B cell (primary cell): ENCODE data around the gene SNED1. TPM values are rescaled to one million over a fixed set of nuclear protein-coding genes. Genes with fewer than 3 reads are reported as not detected.

Experiments used
- ATAC-seq: fragments of 200-7000 bp; cut with Tn5 transposase; one replicate; pipeline ENCODE4 v1.10.0; 2021; ENCODE audit warnings: low read depth, mild to moderate bottlenecking, moderate number of reproducible peaks, moderate library complexity
- CTCF ChIA-PET: fragments of 350-600 bp; sonication (Branson Sonifier 250); formaldehyde crosslinking; loops from one replicate; lab custom pipeline; 2021; ENCODE audit warnings: antibody characterized with exemption, inconsistent platforms; lab: Charles Lee
- POLR2A ChIA-PET: fragments of 350-600 bp; sonication (Branson Sonifier 250); formaldehyde crosslinking; loops from one replicate; lab custom pipeline; 2021; ENCODE audit warnings: antibody characterized with exemption; lab: Charles Lee
- DNase-seq: peaks from one replicate; pipeline ENCODE4 v3.0.0; 2013
- H2AFZ ChIP-seq: 2 replicates; pipeline ENCODE4 v1.6.1; 2012; ENCODE audit warnings: mild to moderate bottlenecking, low read depth, low read length; ENCODE audit not compliant: insufficient read depth, poor library complexity, severe bottlenecking
- H3K27ac ChIP-seq, 2 donors: 1 replicate in 1 of 2; 2 replicates in 1 of 2; pipeline ENCODE4 v1.5.1; 2012 to 2013; ENCODE audit warnings: low read length in 2 of 2, mild to moderate bottlenecking in 2 of 2, moderate library complexity in 1 of 2
- H3K27me3 ChIP-seq, 4 experiments: fragments of 200-600 bp in 1 of 4; sonication (generic) in 1 of 4; replicated peaks in 1 of 4; 1 replicate in 2 of 4; 2 replicates in 2 of 4; pipeline versions ENCODE4 v1.6.1 to v1.7.0; 2013 to 2016; ENCODE audit warnings: low read length in 3 of 4, mild to moderate bottlenecking in 2 of 4, mixed read lengths in 1 of 4, moderate library complexity in 1 of 4; ENCODE audit not compliant: insufficient read depth in 4 of 4, control insufficient read depth in 3 of 4; ENCODE audit errors: control extremely low read depth in 1 of 4
- H3K36me3 ChIP-seq, 2 experiments: replicated peaks in 1 of 2; 1 replicate in 1 of 2; 2 replicates in 1 of 2; pipeline versions ENCODE4 v1.6.1 to v1.7.1; 2013; ENCODE audit warnings: low read length in 1 of 2; ENCODE audit not compliant: insufficient read depth in 2 of 2, control insufficient read depth in 1 of 2; ENCODE audit errors: control extremely low read depth in 1 of 2, extremely low read depth in 1 of 2
- H3K4me1 ChIP-seq, 2 donors: fragments of 200-600 bp in 1 of 2; sonication (generic) in 1 of 2; 1 replicate in 1 of 2; 2 replicates in 1 of 2; pipeline versions ENCODE4 v1.5.1 to v1.6.1; 2013 to 2017; ENCODE audit warnings: low read length in 2 of 2; ENCODE audit not compliant: control insufficient read depth in 2 of 2, insufficient read depth in 2 of 2
- H3K4me2 ChIP-seq: replicated peaks from 2 replicates; pipeline ENCODE3; 2012; ENCODE audit warnings: mild to moderate bottlenecking, low read depth, low read length; ENCODE audit not compliant: poor library complexity, severe bottlenecking
- H3K4me3 ChIP-seq, 5 experiments: fragments of 200-600 bp in 1 of 5; sonication (generic) in 1 of 5; 1 replicate in 3 of 5; 2 replicates in 2 of 5; pipeline versions ENCODE4 v1.5.1 to v1.7.0; 2011 to 2016; ENCODE audit warnings: low read length in 4 of 5, mild to moderate bottlenecking in 4 of 5, low read depth in 2 of 5, control low read depth in 1 of 5, moderate library complexity in 1 of 5; ENCODE audit not compliant: insufficient read depth in 1 of 5; ENCODE audit errors: control extremely low read depth in 1 of 5, extremely low read depth in 1 of 5
- H3K79me2 ChIP-seq: fragments of 200-600 bp; sonication (generic); one replicate; pipeline ENCODE4 v1.6.0; 2016; ENCODE audit warnings: low read length; ENCODE audit not compliant: control insufficient read depth, insufficient read depth
- H3K9ac ChIP-seq: fragments of 200-600 bp; sonication (generic); 2 replicates; pipeline ENCODE4 v1.6.1; 2017; ENCODE audit warnings: mild to moderate bottlenecking, low read length, moderate library complexity
- H3K9me3 ChIP-seq, 3 donors: one replicate each; pipeline versions ENCODE4 v1.6.1 to v1.7.1; 2013; ENCODE audit warnings: low read length in 2 of 3; ENCODE audit not compliant: control insufficient read depth in 2 of 3, insufficient read depth in 1 of 3; ENCODE audit errors: control extremely low read depth in 1 of 3
- H4K20me1 ChIP-seq: 2 replicates; pipeline ENCODE4 v1.6.0; 2012; ENCODE audit warnings: mild to moderate bottlenecking, low read length; ENCODE audit not compliant: insufficient read depth, control insufficient read depth, poor library complexity, severe bottlenecking
- H3K27ac Mint-ChIP-seq: one replicate; pipeline ENCODE4 v1.8.0; 2021; ENCODE audit warnings: mixed read lengths
- H3K27me3 Mint-ChIP-seq: one replicate; pipeline ENCODE4 v1.8.0; 2021; ENCODE audit warnings: mixed read lengths
- H3K4me1 Mint-ChIP-seq: one replicate; pipeline ENCODE4 v1.8.0; 2021; ENCODE audit warnings: mixed read lengths
- H3K4me3 Mint-ChIP-seq: one replicate; pipeline ENCODE4 v1.8.0; 2021; ENCODE audit warnings: mixed read lengths
- H3K9me3 Mint-ChIP-seq: one replicate; pipeline ENCODE4 v1.8.0; 2022; ENCODE audit warnings: mixed read lengths; ENCODE audit not compliant: insufficient read depth
- CTCF ChIP-seq: fragments of 200-600 bp; IDR thresholded peaks from one replicate; pipeline ENCODE4 v1.8.0; 2022; ENCODE audit warnings: antibody characterized with exemption, mild to moderate bottlenecking
- EZH2 ChIP-seq: IDR thresholded peaks from 2 replicates; pipeline ENCODE4 v1.6.1; 2012; ENCODE audit warnings: borderline replicate concordance, low read depth, mild to moderate bottlenecking, moderate library complexity, low read length; ENCODE audit not compliant: insufficient read depth, poor library complexity, severe bottlenecking
- WGBS: methylation state at CpG from one replicate; pipeline ENCODE4 v1.1.5; 2013; ENCODE audit warnings: missing lambda C conversion rate; ENCODE audit not compliant: insufficient coverage; 5-methylcytosine and 5-hydroxymethylcytosine counted together
- intact Hi-C: fragments of 100-400 bp; cut with micrococcal nuclease; formaldehyde crosslinking; loops from one replicate; pipeline ENCODE4 v1.10.0; 2022
- polyA plus RNA-seq: library from polyadenylated mRNA; depleted of rRNA; stranded (reverse); fragments of >200 nt; gene quantifications from 2 replicates; pipeline ENCODE4 v1.2.3, GENCODE V29; 2012
- total RNA-seq, 2 donors: library from RNA; stranded (reverse); fragments of 120-200 nt in 1 of 2; gene quantifications; 1 replicate in 1 of 2; 2 replicates in 1 of 2; pipeline versions ENCODE4 v1.2.3 to v1.2.4, GENCODE V29; 2013 to 2022

SNED1 gene
- total and polyA plus RNA-seq, 2 donors (not counting 1 experiment from before 2014, with no cell fraction given) = 25.5 to 336 TPM

- DNase-seq = no peak
- Histone ChIP-seq H3K4me3 (no peak overlapping the region), H2AFZ (no peak overlapping the region), H3K9me3 (no peaks in the 10 kb centered on the region), H3K36me3 (peaks cover 0 to 15% of the 10 kb centered on the region in 2 experiments), H3K27me3 (no peaks in the 10 kb centered on the region), H3K4me1 (no peaks in the 10 kb centered on the region), H3K9ac (no peak overlapping the region), H4K20me1 (no peaks in the 10 kb centered on the region), H3K79me2 (no peaks in the 10 kb centered on the region), H3K4me2 (no peak overlapping the region), H3K27ac (no peak overlapping the region)
- ChIA-PET CTCF (interaction anchor here (0.6 to 2.3 kb wide), 3 partner anchors 13 to 90 kb away, joined by 3 to 7 read pairs (median 3); partner anchors contain the start of gene PASK), POLR2A (interaction anchor here (0.5 to 0.8 kb wide), 3 partner anchors 14 to 531 kb away, joined by 3 to 4 read pairs (median 3); no protein-coding TSS in a partner anchor)
- no peak for ATAC-seq
- H3K9me3 Mint-ChIP-seq = no peaks in the 10 kb centered on the region
- H3K4me1 Mint-ChIP-seq = peaks cover 5% of the 10 kb centered on the region
- H3K27ac Mint-ChIP-seq = no peak overlapping the region
- no peak for TF ChIP-seq CTCF
- TF ChIP-seq EZH2 = no peak
- intact Hi-C loops = no loop called here
- H3K4me3 Mint-ChIP-seq = no peak overlapping the region
- 94% methylated on average over 24 of the region's 25 CpGs for WGBS
- H3K27me3 Mint-ChIP-seq = no peaks in the 10 kb centered on the region
Measured at GRCh38 chr2:241073166-241074064, 75.0 kb downstream of the SNED1 start.
